Measurements from ENCODE around the gene FFAR3. TPM values are rescaled to one million over a fixed set of nuclear protein-coding genes. Genes with fewer than 3 reads are reported as not detected.

The FFAR3 gene
- total RNA-seq, 5 donors from 2014 or later (not counting 1 experiment from before 2014, with no cell fraction given): 0.47 TPM; not detected in 4

DNA sequence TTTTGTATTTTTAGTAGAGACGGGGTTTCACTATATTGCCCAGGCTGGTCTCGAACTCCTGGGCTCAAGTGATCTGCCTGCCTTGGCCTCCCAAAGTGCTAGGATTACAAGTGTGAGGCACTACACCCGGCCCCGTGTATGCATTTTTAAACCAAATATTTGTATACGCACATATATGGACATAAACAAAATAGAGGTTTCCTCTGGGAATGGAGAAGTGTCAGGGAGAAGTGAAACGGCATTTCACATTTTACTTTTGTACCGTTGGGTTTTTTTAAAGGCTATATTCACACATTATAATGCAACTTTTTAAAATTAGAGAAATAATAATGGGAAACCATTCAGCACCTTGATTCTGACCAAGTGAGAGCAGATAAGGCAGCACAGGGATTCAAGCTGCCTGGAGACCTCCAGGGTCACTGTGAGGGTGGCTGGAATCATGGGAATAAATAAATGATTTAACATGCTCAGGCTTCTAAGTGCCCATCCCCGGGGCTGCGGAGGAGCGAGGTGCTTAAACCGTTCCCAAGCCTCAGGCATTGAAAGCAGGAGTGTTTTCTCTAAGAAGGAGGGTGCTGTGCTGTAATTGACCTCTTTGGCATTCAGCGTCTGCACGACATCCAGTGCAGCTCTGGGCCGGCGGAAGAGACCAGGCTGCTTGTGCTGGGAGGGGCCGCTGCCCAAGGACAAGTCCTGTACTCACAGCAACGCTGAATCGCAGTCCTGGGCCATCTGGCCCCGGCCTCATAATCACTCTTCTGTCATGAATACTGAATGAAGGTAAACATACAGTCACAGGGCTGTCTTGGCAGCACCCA lies 37.3 kb downstream of the FFAR3 start:
- H3K4me1 ChIP-seq (ENCODE audit: control insufficient read depth in 1 of 2, extremely low read depth in 1 of 2, insufficient read depth in 2 of 2, low read length in 2 of 2): no peaks in the 10 kb centered on the region
- Mint-ChIP-seq H3K4me1 (no peaks in the 10 kb centered on the region), H3K27ac (no peak overlapping the region), H3K4me3 (no peak overlapping the region), H3K36me3 (no peaks in the 10 kb centered on the region), H3K9me3 (no peaks in the 10 kb centered on the region), H3K27me3 (peaks cover 3% of the 10 kb centered on the region in 2 donors)
- ATAC-seq (replicated peaks in 1 of 4) (no peak), DNase-seq (no peak)
- ChIA-PET CTCF (no interaction called here), POLR2A (no interaction called here)
- no peak overlapping the region for H3K27ac ChIP-seq (ENCODE audit: low read length)
- H3K27me3 ChIP-seq (replicated peaks in 1 of 2; ENCODE audit: control insufficient read depth in 2 of 2, extremely low read depth in 1 of 2, insufficient read depth in 2 of 2, low read length in 1 of 2): peaks cover 0 to 8% of the 10 kb centered on the region in 2 experiments
- H3K36me3 ChIP-seq (ENCODE audit: control insufficient read depth in 2 of 2, extremely low read depth in 1 of 2, insufficient read depth in 1 of 2, low read length in 1 of 2): no peaks in the 10 kb centered on the region
- H3K4me3 ChIP-seq (ENCODE audit: control insufficient read depth in 1 of 2, extremely low read depth in 1 of 2, low read length in 1 of 2): no peak overlapping the region
- 77% methylated on average over 8 of the region's 19 CpGs for WGBS (ENCODE audit: insufficient coverage)
- no peaks in the 10 kb centered on the region for H3K9me3 ChIP-seq

DNA sequence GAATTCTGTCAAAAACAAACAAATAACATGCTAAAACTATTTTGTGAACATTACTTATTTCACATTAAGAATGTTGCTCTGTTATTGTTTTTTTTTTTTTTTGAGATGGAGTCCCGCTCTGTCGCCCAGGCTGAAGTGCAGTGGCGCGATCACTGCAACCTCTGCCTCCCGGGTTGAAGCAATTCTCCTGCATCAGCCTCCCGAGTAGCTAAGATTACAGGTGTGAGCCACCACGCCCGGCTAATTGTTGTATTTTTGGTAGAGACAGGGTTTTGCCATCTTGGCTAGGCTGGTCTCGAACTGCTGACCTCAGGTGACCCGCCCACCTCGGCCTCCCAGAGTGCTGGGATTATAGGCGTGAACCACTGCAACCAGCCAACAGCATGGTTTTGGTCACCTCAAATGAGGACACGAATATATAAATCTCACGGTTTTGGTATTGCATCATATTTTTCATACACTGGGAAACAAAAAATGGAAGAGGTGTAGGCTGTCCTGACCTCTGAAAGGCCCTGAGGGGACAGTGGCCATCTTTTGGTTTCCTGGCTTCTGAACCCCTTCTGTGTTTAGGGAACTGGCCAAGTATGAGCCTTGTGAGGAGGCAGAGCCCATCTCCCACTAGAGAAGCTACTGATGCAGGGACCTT lies 38.1 kb downstream of the FFAR3 start:
- no peaks in the 10 kb centered on the region for H3K4me1 ChIP-seq (ENCODE audit: control insufficient read depth in 1 of 2, extremely low read depth in 1 of 2, insufficient read depth in 2 of 2, low read length in 2 of 2)
- H3K9me3 Mint-ChIP-seq: no peaks in the 10 kb centered on the region
- no peaks in the 10 kb centered on the region for H3K9me3 ChIP-seq
- no peak overlapping the region for H3K4me3 ChIP-seq (ENCODE audit: control insufficient read depth in 1 of 2, extremely low read depth in 1 of 2, low read length in 1 of 2)
- WGBS (ENCODE audit: insufficient coverage): 93% methylated on average over 11 of the region's 14 CpGs
- DNase-seq (no peak), ATAC-seq (replicated peaks in 1 of 4) (no peak)
- H3K27me3 ChIP-seq (replicated peaks in 1 of 2; ENCODE audit: control insufficient read depth in 2 of 2, extremely low read depth in 1 of 2, insufficient read depth in 2 of 2, low read length in 1 of 2): peaks cover 0 to 10% of the 10 kb centered on the region in 2 experiments
- no peaks in the 10 kb centered on the region for H3K36me3 ChIP-seq (ENCODE audit: control insufficient read depth in 2 of 2, extremely low read depth in 1 of 2, insufficient read depth in 1 of 2, low read length in 1 of 2)
- CTCF ChIA-PET: no interaction called here
- POLR2A ChIA-PET: no interaction called here
- H3K4me1 Mint-ChIP-seq: no peaks in the 10 kb centered on the region
- H3K4me3 Mint-ChIP-seq: no peak overlapping the region
- no peak overlapping the region for H3K27ac ChIP-seq (ENCODE audit: low read length)
- no peak overlapping the region for H3K27ac Mint-ChIP-seq
- H3K27me3 Mint-ChIP-seq: peaks cover 3% of the 10 kb centered on the region in 2 donors
- H3K36me3 Mint-ChIP-seq: no peaks in the 10 kb centered on the region

GRCh38 chr19:35397064-35397463 lies 38.8 kb downstream of the FFAR3 start:
- H3K27me3 ChIP-seq (replicated peaks in 1 of 2; ENCODE audit: control insufficient read depth in 2 of 2, extremely low read depth in 1 of 2, insufficient read depth in 2 of 2, low read length in 1 of 2): peaks cover 0 to 10% of the 10 kb centered on the region in 2 experiments
- H3K4me1 ChIP-seq (ENCODE audit: control insufficient read depth in 1 of 2, extremely low read depth in 1 of 2, insufficient read depth in 2 of 2, low read length in 2 of 2): no peaks in the 10 kb centered on the region
- Mint-ChIP-seq H3K36me3 (no peaks in the 10 kb centered on the region), H3K9me3 (no peaks in the 10 kb centered on the region), H3K4me1 (no peaks in the 10 kb centered on the region), H3K27me3 (peaks cover 3% of the 10 kb centered on the region in 2 donors), H3K4me3 (no peak overlapping the region), H3K27ac (no peak overlapping the region)
- DNase-seq (no peak), ATAC-seq (replicated peaks in 1 of 4) (no peak)
- POLR2A ChIA-PET: no interaction called here
- H3K36me3 ChIP-seq (ENCODE audit: control insufficient read depth in 2 of 2, extremely low read depth in 1 of 2, insufficient read depth in 1 of 2, low read length in 1 of 2): no peaks in the 10 kb centered on the region
- CTCF ChIA-PET: interaction anchor here in 1 of 2 donors (0.7 kb wide), 1 partner anchor 11 kb away, joined by 3 read pairs; no protein-coding TSS in a partner anchor
- no peaks in the 10 kb centered on the region for H3K9me3 ChIP-seq
- 95% methylated on average over 6 of the region's 6 CpGs for WGBS (ENCODE audit: insufficient coverage)
- H3K27ac ChIP-seq (ENCODE audit: low read length): no peak overlapping the region
- no peak overlapping the region for H3K4me3 ChIP-seq (ENCODE audit: control insufficient read depth in 1 of 2, extremely low read depth in 1 of 2, low read length in 1 of 2)

DNA sequence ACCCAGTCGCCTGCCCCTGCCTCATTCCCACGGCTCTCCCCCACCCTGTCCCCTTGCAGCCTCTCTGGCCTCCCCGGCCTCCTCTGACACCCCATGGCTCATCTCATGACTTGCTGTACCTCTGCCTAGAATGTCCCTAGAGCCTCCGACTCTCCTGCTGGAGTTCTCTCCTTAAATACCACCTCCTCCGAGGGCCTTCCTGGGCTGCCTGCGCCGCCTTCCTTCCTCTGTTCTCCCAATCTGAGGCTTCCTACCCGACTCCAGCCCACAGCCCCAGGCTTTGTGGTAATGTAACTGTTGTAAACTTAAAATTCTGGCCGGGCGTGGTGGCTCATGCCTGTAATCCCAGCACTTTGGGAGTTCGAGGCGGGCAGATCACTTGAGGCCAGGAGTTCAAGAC lies 40.3 kb downstream of the FFAR3 start:
- no peak overlapping the region for H3K4me3 ChIP-seq (ENCODE audit: control insufficient read depth in 1 of 2, extremely low read depth in 1 of 2, low read length in 1 of 2)
- Mint-ChIP-seq H3K36me3 (no peaks in the 10 kb centered on the region), H3K4me1 (peaks cover 0 to 2% (median 0%) of the 10 kb centered on the region in 3 donors), H3K27me3 (peaks cover 3% of the 10 kb centered on the region in 2 donors), H3K9me3 (no peaks in the 10 kb centered on the region), H3K27ac (no peak overlapping the region), H3K4me3 (no peak overlapping the region)
- no peaks in the 10 kb centered on the region for H3K9me3 ChIP-seq
- H3K27ac ChIP-seq (ENCODE audit: low read length): no peak overlapping the region
- no peaks in the 10 kb centered on the region for H3K36me3 ChIP-seq (ENCODE audit: control insufficient read depth in 2 of 2, extremely low read depth in 1 of 2, insufficient read depth in 1 of 2, low read length in 1 of 2)
- POLR2A ChIA-PET: no interaction called here
- CTCF ChIA-PET: no interaction called here
- H3K4me1 ChIP-seq (ENCODE audit: control insufficient read depth in 1 of 2, extremely low read depth in 1 of 2, insufficient read depth in 2 of 2, low read length in 2 of 2): no peaks in the 10 kb centered on the region
- ATAC-seq (replicated peaks in 1 of 4) (no peak), DNase-seq (no peak)
- H3K27me3 ChIP-seq (replicated peaks in 1 of 2; ENCODE audit: control insufficient read depth in 2 of 2, extremely low read depth in 1 of 2, insufficient read depth in 2 of 2, low read length in 1 of 2): peaks cover 0 to 10% of the 10 kb centered on the region in 2 experiments
- WGBS (ENCODE audit: insufficient coverage): 86% methylated on average over 6 of the region's 12 CpGs

DNA sequence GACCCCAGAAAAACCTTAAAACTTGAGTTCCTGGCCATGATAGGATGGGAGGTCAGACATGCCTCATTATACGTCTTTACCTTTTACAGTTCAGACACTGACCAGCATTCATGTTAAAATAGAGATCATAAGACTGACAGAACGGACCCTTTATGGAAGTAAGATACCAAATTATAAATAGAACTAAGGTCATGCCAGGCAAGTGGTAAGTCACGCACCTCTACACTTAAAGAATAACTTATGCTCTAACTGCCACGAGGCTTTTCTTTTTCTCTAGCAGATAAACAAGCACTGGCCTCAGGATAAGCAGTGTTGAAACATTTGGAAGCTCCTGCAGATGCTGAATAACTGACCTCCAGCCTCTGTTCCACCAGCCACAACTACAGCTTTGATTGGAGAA lies 41.0 kb downstream of the FFAR3 start:
- no peak overlapping the region for H3K4me3 ChIP-seq (ENCODE audit: control insufficient read depth in 1 of 2, extremely low read depth in 1 of 2, low read length in 1 of 2)
- ChIA-PET CTCF (interaction anchor here in 1 of 2 donors (0.6 kb wide), 1 partner anchor 976 kb away, joined by 3 read pairs; no protein-coding TSS in a partner anchor), POLR2A (no interaction called here)
- Mint-ChIP-seq H3K9me3 (no peaks in the 10 kb centered on the region), H3K27ac (no peak overlapping the region), H3K4me3 (no peak overlapping the region), H3K36me3 (no peaks in the 10 kb centered on the region), H3K27me3 (peaks cover 3% of the 10 kb centered on the region in 2 donors), H3K4me1 (peaks cover 0 to 2% (median 0%) of the 10 kb centered on the region in 3 donors)
- DNase-seq (no peak), ATAC-seq (replicated peaks in 1 of 4) (no peak)
- H3K4me1 ChIP-seq (ENCODE audit: control insufficient read depth in 1 of 2, extremely low read depth in 1 of 2, insufficient read depth in 2 of 2, low read length in 2 of 2): no peaks in the 10 kb centered on the region
- WGBS (ENCODE audit: insufficient coverage): 60% methylated on average over 1 of the region's 4 CpGs
- H3K9me3 ChIP-seq: no peaks in the 10 kb centered on the region
- H3K36me3 ChIP-seq (ENCODE audit: control insufficient read depth in 2 of 2, extremely low read depth in 1 of 2, insufficient read depth in 1 of 2, low read length in 1 of 2): no peaks in the 10 kb centered on the region
- no peak overlapping the region for H3K27ac ChIP-seq (ENCODE audit: low read length)
- H3K27me3 ChIP-seq (replicated peaks in 1 of 2; ENCODE audit: control insufficient read depth in 2 of 2, extremely low read depth in 1 of 2, insufficient read depth in 2 of 2, low read length in 1 of 2): peaks cover 0 to 10% of the 10 kb centered on the region in 2 experiments

DNA sequence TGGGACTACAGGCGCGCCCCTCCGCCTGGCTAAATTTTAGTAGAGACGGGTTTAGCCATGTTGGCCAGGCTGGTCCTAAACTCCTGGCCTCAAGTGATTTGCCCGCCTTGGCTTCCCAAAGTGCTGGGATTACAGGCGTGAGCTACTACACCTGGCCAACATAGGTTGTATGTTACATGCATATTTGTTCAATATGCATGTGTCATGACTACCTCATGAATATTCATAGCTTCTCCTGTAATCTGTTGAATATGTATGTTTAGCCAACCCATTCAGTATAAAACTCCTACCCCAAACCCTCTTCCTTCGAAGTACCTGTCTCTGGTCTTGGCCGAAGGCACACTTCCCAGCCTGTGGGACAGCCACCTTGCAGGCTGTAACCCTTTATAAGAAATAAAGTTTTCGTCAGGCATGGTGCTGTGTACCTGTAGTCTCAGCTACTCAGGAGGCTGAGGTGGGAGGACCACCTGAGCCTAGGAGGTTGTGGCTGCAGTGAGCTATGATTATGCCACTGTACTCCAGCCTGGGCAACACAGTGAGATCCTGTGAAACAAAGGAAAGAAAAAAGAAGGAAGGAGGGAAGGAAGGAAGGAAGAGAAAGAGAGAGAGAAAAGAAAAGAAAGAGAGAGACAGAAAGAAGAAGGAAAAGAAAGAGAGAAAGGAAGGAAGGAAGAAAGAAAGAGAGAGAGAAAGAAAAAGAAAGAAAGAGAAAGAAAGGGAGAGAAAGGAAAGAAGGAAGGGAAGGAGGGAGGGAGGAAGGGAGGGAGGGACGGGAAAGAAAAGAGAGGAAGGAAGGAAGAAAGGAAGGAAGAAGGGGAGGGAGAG lies 41.9 kb downstream of the FFAR3 start:
- H3K27ac Mint-ChIP-seq: no peak overlapping the region
- ChIA-PET CTCF (no interaction called here), POLR2A (no interaction called here)
- no peaks in the 10 kb centered on the region for H3K36me3 Mint-ChIP-seq
- no peak overlapping the region for H3K27ac ChIP-seq (ENCODE audit: low read length)
- H3K9me3 Mint-ChIP-seq: no peaks in the 10 kb centered on the region
- no peaks in the 10 kb centered on the region for H3K9me3 ChIP-seq
- ATAC-seq (replicated peaks in 1 of 4): no peak
- no peak overlapping the region for H3K4me3 ChIP-seq (ENCODE audit: control insufficient read depth in 1 of 2, extremely low read depth in 1 of 2, low read length in 1 of 2)
- no peak for DNase-seq
- H3K4me3 Mint-ChIP-seq: no peak overlapping the region
- H3K4me1 Mint-ChIP-seq: peaks cover 0 to 2% (median 0%) of the 10 kb centered on the region in 3 donors
- WGBS (ENCODE audit: insufficient coverage): 75% methylated on average over 4 of the region's 10 CpGs
- peaks cover 3% of the 10 kb centered on the region in 2 donors for H3K27me3 Mint-ChIP-seq
- H3K27me3 ChIP-seq (replicated peaks in 1 of 2; ENCODE audit: control insufficient read depth in 2 of 2, extremely low read depth in 1 of 2, insufficient read depth in 2 of 2, low read length in 1 of 2): peaks cover 0 to 10% of the 10 kb centered on the region in 2 experiments
- no peaks in the 10 kb centered on the region for H3K4me1 ChIP-seq (ENCODE audit: control insufficient read depth in 1 of 2, extremely low read depth in 1 of 2, insufficient read depth in 2 of 2, low read length in 2 of 2)
- H3K36me3 ChIP-seq (ENCODE audit: control insufficient read depth in 2 of 2, extremely low read depth in 1 of 2, insufficient read depth in 1 of 2, low read length in 1 of 2): no peaks in the 10 kb centered on the region
